Right kidney (tissue), 1 donor: ENCODE measurements around the gene SPAG8.

Experiments used
- DNase-seq: peaks from one replicate; pipeline ENCODE4 v3.0.0-alpha.2; 2016

The SPAG8 gene

DNA sequence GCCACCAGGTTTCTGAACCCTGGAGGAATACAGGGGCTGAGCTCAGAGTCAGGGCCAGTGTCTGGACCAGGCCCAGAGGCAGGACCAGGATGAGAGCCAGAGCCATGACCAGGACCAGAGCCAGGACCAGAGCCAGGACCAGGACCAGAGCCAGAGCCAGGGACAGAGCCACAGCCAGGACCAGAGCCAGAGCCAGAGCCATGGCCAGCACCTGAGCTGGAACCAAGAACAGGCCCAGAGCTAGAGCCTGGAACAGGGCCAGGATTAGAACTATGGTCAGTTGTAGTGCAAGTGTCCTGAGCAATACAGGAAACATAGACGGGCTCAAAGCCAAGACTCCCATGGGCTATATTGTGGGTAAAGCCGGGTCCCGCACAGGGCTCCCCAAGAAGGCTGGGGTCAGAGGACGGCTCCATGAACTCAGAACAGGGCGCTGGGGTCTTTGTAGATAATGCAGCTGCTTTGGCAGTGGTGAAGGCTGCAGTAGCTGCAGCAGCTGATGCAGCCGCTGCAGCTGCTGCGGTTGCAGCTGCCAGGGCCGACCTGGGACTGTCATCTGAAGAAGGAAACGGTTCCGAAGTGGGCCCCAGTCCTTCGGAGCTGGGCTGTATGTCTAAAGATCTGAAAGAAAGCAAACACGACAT, 559 bp downstream of the SPAG8 start:
- no peak for DNase-seq

DNA sequence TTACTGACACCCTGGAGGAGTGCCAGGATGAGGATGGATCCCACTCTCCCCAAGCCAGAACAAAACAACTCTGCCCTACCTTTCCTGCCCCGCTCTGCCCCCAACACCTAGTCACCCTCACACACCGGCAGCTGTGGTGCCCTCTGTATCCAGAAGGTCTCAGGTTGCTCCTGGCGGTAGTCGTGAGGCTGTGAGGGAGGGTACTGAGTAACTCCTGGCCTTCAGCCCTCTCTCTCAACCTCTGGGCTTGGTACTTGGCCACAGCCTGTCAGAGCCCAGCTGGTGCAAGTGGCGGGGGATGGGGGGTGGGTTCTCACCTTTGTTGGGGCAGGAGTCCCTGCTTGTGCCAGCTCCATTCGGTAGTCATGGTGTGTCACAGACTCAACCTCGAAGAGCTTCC, 1.9 kb downstream of the SPAG8 start:
- no peak for DNase-seq

DNA sequence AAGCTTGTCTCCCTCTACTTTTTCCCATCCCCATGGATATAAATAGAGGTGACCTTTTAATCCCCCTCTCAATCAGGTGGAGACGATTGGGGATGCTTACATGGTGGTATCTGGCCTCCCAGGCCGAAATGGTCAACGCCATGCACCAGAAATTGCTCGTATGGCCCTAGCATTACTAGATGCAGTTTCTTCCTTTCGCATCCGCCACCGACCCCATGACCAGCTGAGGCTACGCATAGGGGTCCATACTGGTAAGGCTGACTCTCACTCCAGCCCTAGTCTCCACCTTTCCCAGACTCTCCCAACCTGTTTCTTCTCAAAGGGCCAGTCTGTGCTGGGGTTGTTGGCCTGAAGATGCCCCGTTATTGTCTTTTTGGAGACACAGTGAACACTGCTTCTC, 3.6 kb downstream of the SPAG8 start:
- DNase-seq = no peak

DNA sequence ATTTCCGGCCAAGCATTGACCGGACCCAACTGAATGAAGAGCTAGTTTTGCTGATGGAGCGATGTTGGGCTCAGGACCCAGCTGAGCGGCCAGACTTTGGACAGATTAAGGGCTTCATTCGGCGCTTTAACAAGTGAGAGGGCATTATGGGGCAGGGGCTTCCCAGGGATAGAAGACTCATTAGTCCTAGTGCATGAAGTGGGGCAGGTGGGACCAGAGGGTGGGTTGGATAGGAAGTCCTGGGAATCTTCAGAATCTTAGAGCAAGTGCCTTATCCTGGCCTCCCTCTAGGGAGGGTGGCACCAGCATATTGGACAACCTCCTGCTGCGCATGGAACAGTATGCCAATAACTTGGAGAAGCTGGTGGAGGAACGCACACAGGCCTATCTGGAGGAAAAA, 6.0 kb downstream of the SPAG8 start:
- no peak for DNase-seq

DNA sequence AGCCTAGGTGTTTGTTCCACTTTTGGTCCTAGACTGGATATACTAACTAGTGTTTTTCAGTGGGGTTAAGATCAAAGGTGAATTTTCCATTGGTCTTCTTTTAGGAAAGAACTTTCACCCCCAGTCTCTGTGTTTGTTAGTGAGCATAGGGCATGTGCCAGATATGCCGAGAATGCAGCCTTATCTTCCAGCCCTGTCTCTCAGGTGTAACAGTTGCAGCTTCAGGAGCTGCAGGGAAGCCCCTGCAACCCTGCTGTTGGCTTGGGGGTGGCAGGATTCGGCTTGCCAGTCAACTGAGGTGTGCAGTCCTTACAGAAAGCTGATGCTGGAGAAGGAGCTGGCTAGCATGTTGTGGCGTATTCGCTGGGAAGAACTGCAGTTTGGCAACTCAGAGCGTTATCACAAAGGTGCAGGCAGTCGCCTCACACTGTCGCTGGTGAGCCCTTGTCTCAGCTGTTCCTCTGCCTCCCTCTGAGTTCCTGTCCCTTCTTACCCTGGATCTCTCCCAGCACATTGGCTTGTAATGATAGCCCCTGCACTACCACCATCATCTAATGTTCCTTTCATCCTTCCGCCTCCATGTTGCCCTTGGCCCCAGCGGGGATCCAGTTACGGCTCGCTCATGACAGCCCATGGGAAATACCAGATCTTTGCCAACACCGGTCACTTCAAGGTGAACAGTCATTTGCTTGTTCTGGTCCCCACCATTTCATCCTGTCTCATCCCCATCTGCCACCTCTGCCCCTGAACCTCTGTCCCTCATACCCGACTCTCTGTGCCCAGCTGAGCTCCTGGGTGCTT, 10.5 kb downstream of the SPAG8 start:
- DNase-seq = no peak

DNA sequence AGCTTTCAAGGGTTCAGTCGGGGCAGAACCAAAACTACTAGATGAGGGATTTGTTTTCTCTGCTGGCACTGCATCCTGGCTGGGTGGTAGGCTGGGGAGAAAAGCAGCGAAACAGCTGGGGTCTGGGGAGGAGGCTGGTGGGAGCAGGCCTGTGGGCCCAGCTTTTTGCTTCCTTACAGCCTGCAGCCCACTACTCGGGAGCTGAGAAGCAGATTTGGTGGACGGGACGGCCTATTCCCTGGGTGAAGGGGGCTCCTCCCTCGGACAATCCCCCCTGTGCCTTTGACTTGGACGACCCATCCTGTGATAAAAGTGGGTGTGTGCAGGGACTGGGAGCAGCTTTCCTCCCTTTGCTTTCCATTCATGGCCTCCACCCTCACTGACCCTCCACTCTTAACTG, 11.5 kb downstream of the SPAG8 start:
- DNase-seq = no peak

DNA sequence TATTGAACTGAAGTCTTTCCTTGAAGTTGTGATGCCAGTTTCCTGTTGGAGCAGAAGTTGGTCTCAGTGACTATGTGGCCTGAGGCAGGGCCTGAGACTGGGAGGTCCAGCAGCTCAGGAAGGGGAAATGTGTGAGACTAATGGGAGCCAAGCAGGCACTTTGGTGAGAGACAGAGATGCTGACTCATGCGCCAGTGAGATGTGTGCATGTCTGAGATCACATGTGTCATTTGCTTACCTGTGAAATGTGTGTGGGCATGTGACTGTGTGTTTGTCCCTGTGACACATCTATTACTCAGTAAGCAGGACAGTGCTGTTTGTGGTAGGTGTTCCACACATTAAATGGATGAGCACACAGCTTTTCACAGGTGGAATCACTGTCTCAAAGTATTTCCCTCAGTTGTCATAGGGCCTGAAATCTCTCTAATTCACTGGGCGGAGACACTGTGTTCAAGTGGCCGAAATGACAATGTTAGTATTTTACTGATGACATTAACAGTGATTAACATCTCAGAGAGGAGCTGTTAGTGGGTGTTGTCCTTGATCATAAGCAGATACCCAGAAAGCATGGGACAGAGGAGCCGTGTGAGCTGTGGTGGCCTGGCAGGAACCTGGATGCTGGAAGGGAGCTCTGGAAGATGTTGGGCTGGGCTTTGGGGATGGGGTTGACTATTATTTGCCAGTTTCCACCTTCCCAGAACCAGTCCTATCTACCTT, 13.2 kb downstream of the SPAG8 start:
- no peak for DNase-seq

DNA sequence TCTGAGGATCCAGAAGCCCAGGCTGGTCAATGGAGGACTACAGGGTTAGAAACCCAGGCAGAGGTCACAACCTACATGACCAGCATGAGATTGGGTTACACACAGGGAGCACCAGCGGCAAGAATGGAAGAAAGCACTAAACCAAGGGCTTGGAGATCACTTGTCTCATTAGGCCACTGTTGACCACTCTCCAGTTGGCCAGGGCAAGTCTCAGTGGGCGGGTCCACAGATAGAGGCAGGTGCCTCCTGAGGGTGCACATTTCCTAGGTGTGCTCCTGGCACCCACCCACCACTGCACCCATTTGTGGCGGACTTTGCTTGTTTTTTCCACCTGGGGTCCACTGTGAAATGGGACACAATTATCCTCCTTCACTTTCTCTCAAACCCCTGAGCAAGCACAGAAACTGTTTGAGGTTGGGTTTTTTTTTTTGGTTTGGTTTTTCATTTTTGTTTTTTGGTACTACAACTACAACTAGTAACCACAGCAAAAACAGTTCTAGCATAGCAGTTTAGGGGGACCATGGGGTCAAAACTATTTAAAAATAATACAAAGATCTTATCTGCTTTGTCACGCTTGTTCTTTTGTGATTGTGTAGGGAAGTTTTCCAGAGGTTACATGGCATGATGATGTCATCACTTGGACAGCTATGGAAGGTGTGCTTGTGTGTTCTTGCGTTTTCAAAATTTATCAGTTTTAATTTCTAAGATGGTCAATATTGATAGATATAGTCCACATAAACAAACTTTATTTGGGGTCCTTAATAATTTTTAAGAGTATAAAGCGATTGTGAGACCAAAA, 14.6 kb downstream of the SPAG8 start:
- no peak for DNase-seq

DNA sequence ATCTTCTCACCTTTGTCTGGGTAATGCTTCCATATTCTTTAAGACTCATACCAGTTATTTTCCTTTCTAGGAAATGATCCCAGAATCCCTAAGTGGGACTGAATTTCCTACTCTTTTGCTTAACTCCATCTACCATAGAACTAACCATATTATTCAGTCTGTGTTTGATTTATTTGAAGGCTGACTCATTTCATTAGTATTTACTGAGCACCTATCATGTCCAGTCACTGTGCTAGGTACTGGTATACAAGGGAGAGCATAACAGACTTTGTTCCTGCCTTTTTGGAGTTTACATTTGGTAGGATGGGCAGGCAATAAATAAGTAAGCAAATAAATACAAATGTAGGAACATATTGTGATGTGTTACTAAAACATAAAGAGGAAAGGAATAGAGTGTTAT, 16.4 kb downstream of the SPAG8 start:
- no peak for DNase-seq

DNA sequence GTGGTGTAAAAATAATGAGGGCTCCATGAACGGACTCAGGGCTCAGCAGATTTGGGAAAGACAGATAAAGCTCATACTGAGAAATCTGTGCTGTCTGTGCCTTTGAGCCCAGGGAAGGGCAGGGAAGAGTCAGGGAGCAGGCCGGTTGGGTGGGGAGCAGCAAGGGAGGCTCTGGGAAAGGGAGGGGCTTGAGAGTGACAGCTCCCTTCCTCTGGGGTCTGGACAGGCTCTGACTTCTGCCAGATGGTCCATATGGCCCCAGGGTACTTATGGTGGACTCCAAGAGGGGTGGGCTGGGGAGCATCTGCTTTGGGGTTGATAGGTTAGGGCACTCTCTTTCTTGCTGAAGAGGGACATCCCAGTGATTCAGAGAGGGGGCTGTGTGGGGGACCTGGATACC, 18.6 kb downstream of the SPAG8 start:
- no peak for DNase-seq

DNA sequence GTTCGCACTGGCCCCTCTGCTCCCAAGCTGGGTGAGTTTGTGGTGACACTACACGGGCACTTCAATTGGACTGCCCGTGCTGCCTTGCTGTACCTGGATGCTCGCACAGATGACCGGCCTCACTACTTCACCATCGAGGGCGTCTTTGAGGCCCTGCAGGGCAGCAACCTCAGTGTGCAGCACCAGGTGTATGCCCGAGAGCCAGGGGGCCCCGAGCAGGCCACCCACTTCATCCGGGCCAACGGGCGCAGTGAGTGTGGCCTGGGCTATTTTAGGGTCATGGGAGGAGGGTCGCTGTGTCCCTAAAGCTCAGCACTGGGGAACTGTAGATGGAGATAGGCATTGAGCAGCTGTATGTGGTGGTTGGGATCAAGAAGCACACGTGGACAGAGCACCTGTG, 19.2 kb downstream of the SPAG8 start:
- no peak for DNase-seq

DNA sequence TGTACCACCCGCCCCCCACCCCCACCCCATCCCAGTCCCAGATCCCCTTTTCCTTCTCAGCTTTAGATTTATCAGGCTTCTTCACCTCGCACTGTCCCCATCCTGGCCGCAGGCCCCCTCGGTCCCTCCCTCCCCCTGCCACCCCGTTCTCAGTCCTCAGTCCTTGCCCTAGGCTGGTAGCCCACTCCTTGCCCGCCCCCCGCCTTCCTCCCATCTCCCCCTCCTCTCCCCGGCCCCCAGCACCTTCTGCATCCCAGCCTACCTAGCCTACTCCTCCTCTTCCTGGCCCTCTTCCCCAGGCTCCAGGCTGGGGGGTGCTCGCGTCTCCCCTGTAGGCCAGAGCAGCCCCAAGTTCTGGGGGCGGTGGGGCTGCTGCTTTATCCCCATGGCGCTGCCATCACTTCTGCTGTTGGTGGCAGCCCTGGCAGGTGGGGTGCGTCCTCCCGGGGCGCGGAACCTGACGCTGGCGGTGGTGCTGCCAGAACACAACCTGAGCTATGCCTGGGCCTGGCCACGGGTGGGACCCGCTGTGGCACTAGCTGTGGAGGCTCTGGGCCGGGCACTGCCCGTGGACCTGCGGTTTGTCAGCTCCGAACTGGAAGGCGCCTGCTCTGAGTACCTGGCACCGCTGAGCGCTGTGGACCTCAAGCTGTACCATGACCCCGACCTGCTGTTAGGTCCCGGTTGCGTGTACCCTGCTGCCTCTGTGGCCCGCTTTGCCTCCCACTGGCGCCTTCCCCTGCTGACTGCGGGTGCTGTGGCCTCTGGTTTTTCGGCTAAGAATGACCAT, 19.8 kb downstream of the SPAG8 start:
- DNase-seq = no peak

DNA sequence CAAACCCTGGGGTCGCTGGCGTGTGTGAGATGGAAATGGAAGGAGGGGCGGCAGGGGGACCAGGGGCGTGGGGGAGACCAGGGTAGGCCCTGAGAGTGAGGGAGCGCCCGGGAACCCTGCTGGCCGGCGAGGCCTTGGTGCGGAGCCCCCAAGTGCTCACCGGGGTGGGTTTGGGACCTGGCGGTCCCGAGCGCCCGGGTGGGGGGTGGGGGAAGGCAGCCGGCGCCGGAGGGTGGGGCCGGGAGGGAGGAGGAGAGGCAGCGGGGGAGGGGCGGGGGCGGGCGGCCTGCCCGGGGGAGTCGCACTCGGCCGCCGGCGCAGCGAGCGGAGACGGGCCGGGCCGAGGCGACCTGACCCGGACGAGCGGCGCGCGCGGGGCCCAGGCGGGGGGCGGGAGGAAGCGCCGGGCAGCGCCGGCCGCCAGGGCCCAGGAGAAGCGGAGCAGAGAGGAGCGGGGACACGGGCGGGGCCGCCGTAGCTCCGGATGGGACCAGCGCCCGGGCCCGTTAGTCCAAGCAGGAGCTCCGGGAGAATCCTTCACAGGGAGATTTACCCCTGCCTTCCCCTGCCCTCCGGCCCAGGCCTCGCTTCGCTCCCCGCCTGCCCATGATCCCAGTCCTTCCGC, 20.7 kb downstream of the SPAG8 start, which contains the start of gene NPR2:
TSS of gene NPR2 (plus strand) at position 295 of the 625 bp plus-strand sequence. CDS start 818 bp downstream, outside the sequence.
- peak; percentile 70 for DNase-seq

DNA sequence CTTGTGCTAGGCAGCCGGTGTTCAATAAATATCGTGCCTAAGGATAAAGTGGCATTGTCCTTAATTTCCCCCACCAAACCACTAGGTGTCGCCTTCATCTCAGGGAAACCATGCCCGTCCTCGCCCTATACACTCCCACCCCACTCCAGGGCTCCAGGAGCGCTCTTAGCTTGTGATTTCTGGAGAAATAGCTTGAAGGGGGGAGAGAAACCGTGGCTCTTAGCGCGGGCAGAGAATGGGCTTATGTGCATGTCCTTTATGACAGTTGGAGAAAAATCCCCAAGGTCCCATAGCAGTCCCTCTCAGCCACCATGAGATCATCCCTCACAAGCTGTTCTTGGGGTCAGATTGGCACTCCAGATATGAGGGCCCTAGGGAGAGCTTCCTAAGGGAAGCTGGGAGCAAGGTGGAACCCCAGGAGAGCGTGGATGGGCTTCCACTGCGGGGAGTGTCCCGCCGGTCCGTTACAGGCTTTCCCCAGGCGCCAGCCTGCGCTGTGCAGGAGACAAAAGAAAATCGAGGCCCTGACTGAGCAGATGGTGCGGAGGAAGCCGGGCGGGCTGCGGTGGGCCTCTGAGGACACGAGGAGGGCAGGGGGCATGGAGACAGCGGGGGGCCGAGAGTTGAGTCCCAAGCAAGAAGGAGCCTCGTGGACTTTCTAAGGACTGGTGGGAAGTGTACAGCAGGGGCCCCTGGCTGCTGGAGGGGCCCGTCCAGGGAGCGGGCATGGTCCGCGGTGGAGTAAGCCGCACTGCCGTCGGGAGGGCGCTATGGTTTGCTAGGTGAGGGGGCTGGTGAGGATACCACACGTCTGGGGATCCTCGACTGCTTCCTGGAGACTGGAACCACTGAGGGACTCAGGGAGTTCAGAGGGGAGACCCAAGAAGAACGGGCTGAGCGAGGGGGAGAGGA, 21.4 kb downstream of the SPAG8 start:
- DNase-seq = peak; percentile 77

DNA sequence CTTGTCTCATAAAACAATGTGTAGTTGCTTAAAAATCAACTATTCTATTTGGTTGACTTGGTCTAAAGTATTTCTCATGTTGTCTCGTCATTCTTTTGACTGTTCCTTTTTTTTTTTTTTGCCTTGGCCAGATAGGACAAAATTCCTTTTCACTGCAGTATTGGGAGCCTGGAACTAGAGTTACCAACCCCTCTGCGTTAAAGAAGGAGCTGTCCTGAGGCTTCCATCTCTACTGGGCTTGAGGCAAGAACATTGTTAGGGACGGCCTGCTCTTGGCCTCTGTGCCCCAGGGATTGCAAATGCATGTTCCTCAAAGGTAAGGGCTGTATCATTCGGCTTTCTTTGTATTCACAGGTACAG, 22.1 kb downstream of the SPAG8 start:
- DNase-seq = no peak

DNA sequence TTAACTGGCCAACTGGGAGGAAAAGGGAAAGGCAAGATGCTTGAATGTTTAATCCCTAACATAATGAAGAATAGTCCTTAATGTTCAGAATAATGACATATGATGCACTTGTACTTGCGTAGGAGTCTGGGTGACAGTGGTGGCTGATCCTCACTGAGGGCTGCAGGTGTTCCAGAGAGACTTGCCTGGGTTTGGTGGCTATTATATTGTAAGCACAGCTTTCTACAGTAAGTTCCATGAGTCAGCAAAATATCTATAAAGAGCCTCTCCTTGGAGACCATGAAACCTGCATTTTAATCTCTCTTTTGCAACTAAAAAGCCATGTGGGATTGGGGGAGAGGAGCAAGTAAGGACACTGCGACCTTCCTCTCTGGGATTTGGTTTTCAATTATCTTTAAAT, 22.5 kb downstream of the SPAG8 start:
- DNase-seq = no peak

DNA sequence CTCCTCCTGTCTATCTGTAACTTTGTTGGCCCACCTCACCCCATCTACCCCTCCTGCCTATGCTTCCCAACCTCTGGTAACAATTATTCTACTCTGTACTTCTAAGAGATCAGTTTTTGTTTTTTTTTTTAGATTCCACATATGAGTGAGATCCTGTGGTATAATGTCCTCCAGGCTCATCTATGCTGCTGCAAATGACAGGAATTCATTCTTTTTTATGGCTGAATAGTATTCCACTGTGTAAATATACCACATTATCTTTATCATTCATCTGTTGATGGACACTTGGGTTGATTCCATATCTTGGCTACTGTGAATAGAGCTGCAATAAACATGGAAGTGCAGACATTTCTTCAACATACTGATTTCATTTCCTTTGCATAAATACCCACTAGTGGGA, 28.6 kb downstream of the SPAG8 start:
- DNase-seq = no peak

DNA sequence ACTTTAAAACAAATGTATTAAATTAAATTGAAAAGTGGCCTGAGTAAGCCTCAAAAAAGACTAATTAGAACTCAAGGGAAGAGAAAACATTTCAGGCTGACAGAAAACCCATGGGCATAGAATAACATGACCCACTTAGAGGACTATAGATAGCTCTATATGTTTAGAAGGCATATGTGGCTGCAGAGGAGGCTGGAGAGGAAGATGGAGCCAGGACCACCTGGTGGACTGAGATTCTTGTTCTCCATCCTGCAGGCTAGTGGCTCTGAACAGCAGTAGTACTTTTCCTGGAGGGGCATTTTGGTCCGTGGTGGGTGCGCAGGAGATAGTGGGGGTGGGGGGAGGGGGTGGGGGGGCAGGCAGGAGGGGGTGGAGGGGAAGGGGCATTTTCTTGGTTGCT, 31.0 kb downstream of the SPAG8 start:
- DNase-seq = no peak

DNA sequence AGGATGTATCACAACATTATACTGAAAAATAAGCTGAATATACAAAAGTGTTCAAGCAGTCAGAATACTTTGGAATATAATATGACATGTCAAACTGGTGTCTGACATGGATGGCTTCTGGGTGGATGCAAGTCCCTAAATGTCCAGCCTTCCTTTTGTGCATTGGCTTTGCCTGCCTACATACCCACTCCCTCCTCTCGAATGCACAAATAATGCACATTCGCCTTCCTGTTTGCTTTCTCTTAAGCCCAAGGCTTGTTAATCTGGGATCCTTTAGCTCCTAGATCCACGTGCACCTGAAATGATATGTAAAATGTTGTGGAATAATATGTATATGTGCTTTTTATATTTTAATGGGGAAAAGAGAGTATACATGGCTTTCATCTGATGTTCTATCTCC, 33.6 kb downstream of the SPAG8 start:
- DNase-seq = no peak

DNA sequence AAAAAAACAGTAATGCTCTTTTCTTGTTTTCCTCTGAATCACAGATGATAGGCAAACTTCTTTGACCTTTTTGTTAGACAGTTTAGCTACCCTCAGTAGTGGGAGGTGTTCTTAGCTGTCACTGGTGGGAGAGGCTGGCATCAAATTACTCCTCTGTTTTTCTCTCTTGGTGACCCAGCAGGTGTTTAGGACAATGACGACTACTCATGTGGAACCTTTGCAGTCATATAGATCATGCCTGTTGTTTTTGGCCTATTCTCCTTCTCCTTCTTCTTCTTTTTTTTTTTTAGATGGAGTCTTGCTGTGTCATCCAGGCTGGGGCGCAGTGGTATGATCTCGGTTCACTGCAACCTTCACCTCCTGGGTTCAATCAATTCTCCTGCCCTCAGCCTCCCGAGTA, 36.0 kb downstream of the SPAG8 start:
- DNase-seq = no peak
